Esophagus (tissue), 2 donors: Measurements from ENCODE around the gene NCF2. TPM values are rescaled to one million over a fixed set of nuclear protein-coding genes. Genes with fewer than 3 reads are reported as not detected.

Source experiments
- polyA plus RNA-seq, 2 donors: library from polyadenylated mRNA; stranded (reverse); fragments of 200-250 nt; gene quantifications; one replicate each; pipeline ENCODE4 v1.2.3, GENCODE V29; 2013
- donor health status: healthy with polysubstance abuse.
- donor health status: Bipolar disorder and iron deficiency.

Gene NCF2
- polyA plus RNA-seq, 2 donors: 3.4 to 3.9 TPM

Other genes starting within 250 kb of the NCF2 start
- under 1 TPM; 0.06 to 0.12 TPM for gene NMNAT2, start 172.1 kb downstream of the NCF2 start, polyA plus RNA-seq
- 10 to 100 TPM; 13.2 to 14.3 TPM for gene SMG7, start 118.0 kb downstream of the NCF2 start, polyA plus RNA-seq
- 10 to 100 TPM; 77.7 to 90.3 TPM for gene ARPC5, start 45.3 kb upstream of the NCF2 start, polyA plus RNA-seq
- not detected for gene APOBEC4, start 62.9 kb upstream of the NCF2 start, polyA plus RNA-seq
- 1 to 10 TPM; 1.6 TPM for gene RGL1, start 214.7 kb upstream of the NCF2 start, polyA plus RNA-seq